SKM-1 treated with dmso at 0.1 percent for 144 hours (cell line): ENCODE data around the gene CORO2B.

Experiments used
- DNase-seq: peaks from one replicate; lab custom pipeline; 2025; ENCODE audit not compliant: unreplicated experiment; lab: John Stamatoyannopoulos, UW

The CORO2B gene

GRCh38 chr15:68578980-68579935 is at the start of gene CORO2B:
Gene CORO2B (plus strand): TSS chr15:68578993. CDS start chr15:68579263, 270 bp downstream.
- DNase-seq = no peak

- no peak for DNase-seq
Measured at GRCh38 chr15:68531387-68532179, 47.2 kb upstream of the CORO2B start.

- DNase-seq = no peak
Measured at GRCh38 chr15:68536331-68537095, 42.3 kb upstream of the CORO2B start.

GRCh38 chr15:68537097-68537496 is 41.7 kb upstream of the CORO2B start:
- no peak for DNase-seq

GRCh38 chr15:68537506-68537905 is 41.3 kb upstream of the CORO2B start:
- DNase-seq = no peak

- no peak for DNase-seq
Measured at GRCh38 chr15:68538311-68538710, 40.5 kb upstream of the CORO2B start.

GRCh38 chr15:68541743-68542142 is 37.0 kb upstream of the CORO2B start:
- DNase-seq = no peak

GRCh38 chr15:68542348-68542747 is 36.4 kb upstream of the CORO2B start:
- no peak for DNase-seq

- no peak for DNase-seq
Measured at GRCh38 chr15:68542771-68543164, 36.0 kb upstream of the CORO2B start.

- no peak for DNase-seq
Measured at GRCh38 chr15:68543165-68544008, 35.4 kb upstream of the CORO2B start.

- DNase-seq = no peak
Measured at GRCh38 chr15:68546318-68546717, 32.5 kb upstream of the CORO2B start.

- no peak for DNase-seq
Measured at GRCh38 chr15:68548364-68548763, 30.4 kb upstream of the CORO2B start.

- DNase-seq = no peak
Measured at GRCh38 chr15:68550004-68550403, 28.8 kb upstream of the CORO2B start.

GRCh38 chr15:68550498-68551295 is 28.1 kb upstream of the CORO2B start:
- peak; percentile 25 for DNase-seq

GRCh38 chr15:68551296-68551635 is 27.5 kb upstream of the CORO2B start:
- no peak for DNase-seq

GRCh38 chr15:68552344-68552743 is 26.4 kb upstream of the CORO2B start:
- no peak for DNase-seq

GRCh38 chr15:68552773-68553172 is 26.0 kb upstream of the CORO2B start:
- no peak for DNase-seq

GRCh38 chr15:68553314-68553993 is 25.3 kb upstream of the CORO2B start:
- DNase-seq = no peak
